Heart left ventricle (tissue), 16 donors: ENCODE data around the gene SOX18. TPM values are rescaled to one million over a fixed set of nuclear protein-coding genes. Genes with fewer than 3 reads are reported as not detected.

Experiments
- ATAC-seq, 4 donors: fragments of 200-7000 bp; cut with Tn5 transposase; one replicate each; pipeline ENCODE4 v1.9.1; 2020 to 2022; ENCODE audit warnings: moderate library complexity in 4 of 4, mild to moderate bottlenecking in 3 of 4, moderate number of reproducible peaks in 1 of 4
- DNase-seq, 5 donors: peaks; one replicate each; pipeline ENCODE4 v3.0.0-alpha.2; 2020
- H3K27ac ChIP-seq, 12 donors: fragments of 200-600 bp; sonication (generic) in 4 of 12; one replicate each; pipeline versions ENCODE4 v1.5.0 to v1.8.0; 2016 to 2022; ENCODE audit warnings: mild to moderate bottlenecking in 2 of 12
- H3K27me3 ChIP-seq, 9 donors: fragments of 200-600 bp; sonication (generic) in 2 of 9; one replicate each; pipeline versions ENCODE4 v1.5.1 to v1.8.0; 2016 to 2022; ENCODE audit warnings: mild to moderate bottlenecking in 3 of 9
- H3K36me3 ChIP-seq, 9 donors: fragments of 200-600 bp; sonication (generic) in 2 of 9; one replicate each; pipeline versions ENCODE4 v1.5.0 to v1.8.0; 2018 to 2022; ENCODE audit warnings: mild to moderate bottlenecking in 2 of 9
- H3K4me1 ChIP-seq, 12 donors: fragments of 200-600 bp; sonication (generic) in 4 of 12; one replicate each; pipeline versions ENCODE4 v1.5.0 to v1.8.0; 2016 to 2022; ENCODE audit warnings: mild to moderate bottlenecking in 3 of 12
- H3K4me3 ChIP-seq, 12 donors: fragments of 200-600 bp; sonication (generic) in 4 of 12; one replicate each; pipeline versions ENCODE4 v1.5.0 to v1.8.0; 2017 to 2022; ENCODE audit warnings: mild to moderate bottlenecking in 9 of 12, moderate library complexity in 4 of 12
- H3K9me3 ChIP-seq, 12 donors: fragments of 200-600 bp; sonication (generic) in 4 of 12; one replicate each; pipeline versions ENCODE4 v1.5.0 to v1.8.0; 2016 to 2022; ENCODE audit warnings: mild to moderate bottlenecking in 1 of 12
- POLR2A ChIP-seq, 2 donors: fragments of 450-650 bp; IDR thresholded peaks; one replicate each; pipeline ENCODE4 v1.6.1; 2017; ENCODE audit warnings: antibody characterized with exemption in 2 of 2, mild to moderate bottlenecking in 2 of 2, moderate library complexity in 2 of 2
- WGBS, 4 donors: extraction: QIAGEN DNeasy Blood & Tissue Kit in 2 of 4; methylation state at CpG; one replicate each; pipeline versions ENCODE4 v1.1.5 to v1.1.7; 2013 to 2018; 5-methylcytosine and 5-hydroxymethylcytosine counted together
- intact Hi-C, 10 donors: fragments of 100-400 bp; cut with DNase I; formaldehyde crosslinking; loops; one replicate each; pipeline versions ENCODE4 v1.11.1 to v1.14.2; 2022
- polyA plus RNA-seq, 2 donors: library from polyadenylated mRNA; stranded (reverse); fragments of 200-250 nt; gene quantifications; one replicate each; pipeline ENCODE4 v1.2.3, GENCODE V29; 2013
- total RNA-seq, 9 donors: library from RNA; depleted of rRNA in 2 of 9; stranded (reverse); fragments of >200 nt in 2 of 9; fragmentation: NEBNext Ultra II Directional in 3 of 9; extraction: Animal tissue kit (Norgen Biotek cat#: 25700) in 3 of 9; gene quantifications; one replicate each; pipeline versions ENCODE4 v1.1.0 to v1.2.4, GENCODE V29; 2016 to 2023
- TF ChIP-seq, protein P1 (sequence below), 12 donors: fragments of 200-600 bp; sonication (generic) in 4 of 12; IDR thresholded peaks; one replicate each; pipeline versions ENCODE4 v1.5.0 to v1.8.0; 2018 to 2022; ENCODE audit warnings: antibody characterized with exemption in 12 of 12, mild to moderate bottlenecking in 5 of 12
- donor health status: ischemic (EF 13 %, LVEDD 7.1; RV severe dilation, severe dysfunction).
- donor health status: healthy with polysubstance abuse.
- donor health status: DM: no; HTN: yes; CAD: no.
- donor health status: DM: no; HTN: no; CAD: no.
- donor health status: ischemic (EF 25% LVEDD 6.9; RV normal size, moderate dysfunction).
- donor health status: ischemic (EF 25% LVEDD 5.7; RV mildly dilated, moderate dysfunction).
- donor health status: healthy.
- donor health status: DM: yes; HTN: yes; CAD: no.
- donor health status: ischemic (EF 35%, LVEDD 5.7; RV mildly dilated, moderate dysfunction).
- donor health status: nonischemic (EF 11% LVEDD 7.7; RV severe dilation, severe dysfunction).
- donor health status: DM: yes; HTN: yes; CAD: no.
- donor health status: PGD.
- donor health status: ischemic (EF 29% LVEDD 5.4; RV normal size, mild dysfunction).
- donor health status: nonischemic (EF 23%, LVEDD 6.1; RV moderate dilation, normal function).

The SOX18 gene
- total and polyA plus RNA-seq, 11 donors = 23.5 to 75.9 (median 48.2) TPM

DNA sequence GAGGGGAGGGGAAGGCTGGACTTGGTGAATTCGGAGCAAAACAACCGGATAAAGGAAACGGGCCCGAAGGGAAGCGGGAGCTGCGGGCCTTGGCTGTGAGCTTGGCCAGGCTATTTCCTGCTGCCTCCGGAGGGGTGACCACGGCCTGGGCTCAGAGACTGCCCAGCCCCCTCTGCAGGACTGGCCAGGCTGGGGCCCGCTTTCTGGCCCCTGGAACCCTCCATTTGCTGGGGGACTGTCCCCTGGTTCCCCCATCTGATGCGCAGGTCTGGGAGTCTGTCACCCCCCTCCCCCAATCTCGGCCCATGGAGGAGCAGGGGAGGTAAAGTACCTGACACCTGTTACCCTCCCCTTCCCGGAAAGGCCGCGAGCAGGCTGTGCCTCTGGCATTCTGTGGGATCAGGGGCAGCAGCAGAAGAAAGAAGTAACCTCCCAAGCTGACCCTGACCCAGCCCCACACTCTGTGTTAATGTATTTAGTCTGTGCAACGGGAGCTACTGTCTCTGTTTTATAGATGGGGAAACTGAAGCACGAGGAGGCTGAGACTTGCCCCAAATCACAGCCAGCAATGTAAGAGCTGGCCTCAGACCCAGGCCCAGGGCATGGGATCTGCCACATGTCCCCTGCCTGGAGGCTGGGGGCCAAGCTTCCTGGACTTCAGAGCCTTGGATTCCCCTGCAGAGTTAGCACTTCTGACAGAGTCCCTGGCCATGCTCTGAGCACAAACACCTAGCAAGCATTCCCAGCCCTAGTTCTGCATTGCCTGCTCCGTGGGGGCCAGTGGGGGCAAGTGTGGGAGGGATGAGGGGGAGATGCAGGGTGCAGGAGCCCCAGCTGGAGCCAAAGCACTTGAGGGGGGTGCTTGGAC is 9.9 kb downstream of the SOX18 start:
- ATAC-seq = peak in 2 of 4 donors; percentile 47 to 52
- intact Hi-C loops = loop anchor here in 9 of 10 donors (1.0 to 10.0 kb wide), 7 partner anchors 17 to 83 kb away; partner anchors contain the start of gene PRPF6 (in 4 of the 9)
- TF ChIP-seq, protein P1, sequence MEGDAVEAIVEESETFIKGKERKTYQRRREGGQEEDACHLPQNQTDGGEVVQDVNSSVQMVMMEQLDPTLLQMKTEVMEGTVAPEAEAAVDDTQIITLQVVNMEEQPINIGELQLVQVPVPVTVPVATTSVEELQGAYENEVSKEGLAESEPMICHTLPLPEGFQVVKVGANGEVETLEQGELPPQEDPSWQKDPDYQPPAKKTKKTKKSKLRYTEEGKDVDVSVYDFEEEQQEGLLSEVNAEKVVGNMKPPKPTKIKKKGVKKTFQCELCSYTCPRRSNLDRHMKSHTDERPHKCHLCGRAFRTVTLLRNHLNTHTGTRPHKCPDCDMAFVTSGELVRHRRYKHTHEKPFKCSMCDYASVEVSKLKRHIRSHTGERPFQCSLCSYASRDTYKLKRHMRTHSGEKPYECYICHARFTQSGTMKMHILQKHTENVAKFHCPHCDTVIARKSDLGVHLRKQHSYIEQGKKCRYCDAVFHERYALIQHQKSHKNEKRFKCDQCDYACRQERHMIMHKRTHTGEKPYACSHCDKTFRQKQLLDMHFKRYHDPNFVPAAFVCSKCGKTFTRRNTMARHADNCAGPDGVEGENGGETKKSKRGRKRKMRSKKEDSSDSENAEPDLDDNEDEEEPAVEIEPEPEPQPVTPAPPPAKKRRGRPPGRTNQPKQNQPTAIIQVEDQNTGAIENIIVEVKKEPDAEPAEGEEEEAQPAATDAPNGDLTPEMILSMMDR (IDR thresholded peaks at IDR 0.05) = no peak
- TF ChIP-seq POLR2A (IDR thresholded peaks at IDR 0.05) = no peak
- Histone ChIP-seq H3K36me3 (peaks cover 0 to 9% (median 7%) of the 10 kb centered on the region in 9 donors), H3K27me3 (peaks cover 0 to 64% (median 44%) of the 10 kb centered on the region in 9 donors), H3K27ac (peak overlapping the region; percentile 5 to 93 (median 78)), H3K9me3 (no peaks in the 10 kb centered on the region), H3K4me3 (peak overlapping the region; percentile 9 to 62 (median 56)), H3K4me1 (peaks cover 8 to 68% (median 34%) of the 10 kb centered on the region in 12 donors)
- peak in 1 of 5 donors; percentile 16 for DNase-seq
- 7 to 12% (median 9%) methylated on average over 8 to 17 of the region's 17 CpGs for WGBS, 4 donors

DNA sequence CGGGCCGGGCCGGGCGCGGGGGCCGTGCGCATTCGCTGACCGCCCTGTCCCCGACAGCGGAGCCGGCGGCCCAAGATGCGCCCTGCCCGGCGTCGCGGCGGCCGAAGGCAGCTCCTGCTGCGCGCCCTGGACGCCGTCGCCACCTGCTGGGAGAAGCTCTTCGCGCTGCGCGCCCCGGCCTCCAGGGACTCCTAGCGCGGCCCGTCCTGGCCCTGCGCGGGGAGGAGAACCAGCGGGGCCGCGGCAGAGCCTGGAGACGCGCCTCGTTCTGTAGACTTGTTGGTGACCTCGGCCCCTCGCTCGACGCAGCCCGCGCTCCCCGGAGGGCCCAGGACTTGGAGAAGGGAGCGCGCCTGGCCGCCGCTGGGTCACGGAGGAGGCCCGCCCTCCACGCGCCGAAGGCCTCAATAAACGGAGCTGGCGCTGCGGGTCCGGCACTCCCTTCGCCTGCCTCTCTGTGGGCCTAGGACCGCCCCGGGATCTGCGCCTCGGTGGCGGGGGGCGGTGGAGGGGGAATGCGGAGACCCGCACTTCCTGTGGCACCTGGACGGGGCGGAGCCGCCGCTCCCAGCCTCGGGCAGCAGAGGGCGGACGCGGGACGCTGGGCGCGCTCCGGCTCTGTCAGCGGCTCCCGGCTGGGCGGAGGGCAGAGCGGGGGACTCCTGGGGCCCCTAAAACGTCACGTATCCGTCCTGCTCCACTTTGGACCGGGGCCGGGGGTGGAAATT is 10.7 kb downstream of the SOX18 start:
- peaks cover 0 to 64% (median 44%) of the 10 kb centered on the region in 9 donors for H3K27me3 ChIP-seq
- intact Hi-C loops = loop anchor here in 9 of 10 donors (1.0 to 10.0 kb wide), 7 partner anchors 18 to 84 kb away; partner anchors contain the start of gene PRPF6 (in 4 of the 9)

GRCh38 chr20:64038224-64038564 is 11.2 kb downstream of the SOX18 start:
- H3K4me1 ChIP-seq = peaks cover 8 to 74% (median 36%) of the 10 kb centered on the region in 12 donors
- no peak for DNase-seq
- H3K9me3 ChIP-seq = no peaks in the 10 kb centered on the region
- H3K27ac ChIP-seq = peak overlapping the region in 11 of 12 donors; percentile 64 to 93 (median 86)
- intact Hi-C loops = loop anchor here in 9 of 10 donors (2.0 to 10.0 kb wide), 6 partner anchors 19 to 84 kb away; partner anchors contain the start of gene PRPF6 (in 4 of the 9)
- H3K36me3 ChIP-seq = peaks cover 0 to 21% (median 10%) of the 10 kb centered on the region in 9 donors
- 0 to 2% (median 2%) methylated on average over 1 to 30 of the region's 30 CpGs for WGBS, 4 donors
- peak overlapping the region; percentile 9 to 62 (median 56) for H3K4me3 ChIP-seq
- ATAC-seq = peak in 2 of 4 donors; percentile 1 to 7
- peaks cover 0 to 64% (median 44%) of the 10 kb centered on the region in 9 donors for H3K27me3 ChIP-seq
- no peak for TF ChIP-seq POLR2A (IDR thresholded peaks at IDR 0.05)
- TF ChIP-seq, protein P1 (IDR thresholded peaks at IDR 0.05) = no peak

More for the DNA sequence above, 10.7 kb downstream of the SOX18 start:
- WGBS, 4 donors = 0 to 1% (median 0%) methylated on average over 2 to 91 of the region's 91 CpGs
- peak overlapping the region; percentile 9 to 62 (median 56) for H3K4me3 ChIP-seq
- H3K4me1 ChIP-seq = peaks cover 8 to 74% (median 36%) of the 10 kb centered on the region in 12 donors
- peak; percentile 77 to 89 (median 83) for ATAC-seq
- H3K36me3 ChIP-seq = peaks cover 0 to 16% (median 7%) of the 10 kb centered on the region in 9 donors
- peak overlapping the region; percentile 64 to 93 (median 84) for H3K27ac ChIP-seq
- peak; percentile 80 to 92 (median 87) for DNase-seq
- no peak for TF ChIP-seq POLR2A (IDR thresholded peaks at IDR 0.05)
- TF ChIP-seq, protein P1 (IDR thresholded peaks at IDR 0.05) = peak; percentile 66 to 81 (median 74)
- H3K9me3 ChIP-seq = no peaks in the 10 kb centered on the region
